LNCAP (cell line): ENCODE results near the gene FAM174C.

Experiments
- CTCF ChIP-seq: fragments of 450-650 bp; IDR thresholded peaks from 2 replicates; pipeline ENCODE4 v1.5.1; 2017; ENCODE audit warnings: mild to moderate bottlenecking

FAM174C gene

DNA sequence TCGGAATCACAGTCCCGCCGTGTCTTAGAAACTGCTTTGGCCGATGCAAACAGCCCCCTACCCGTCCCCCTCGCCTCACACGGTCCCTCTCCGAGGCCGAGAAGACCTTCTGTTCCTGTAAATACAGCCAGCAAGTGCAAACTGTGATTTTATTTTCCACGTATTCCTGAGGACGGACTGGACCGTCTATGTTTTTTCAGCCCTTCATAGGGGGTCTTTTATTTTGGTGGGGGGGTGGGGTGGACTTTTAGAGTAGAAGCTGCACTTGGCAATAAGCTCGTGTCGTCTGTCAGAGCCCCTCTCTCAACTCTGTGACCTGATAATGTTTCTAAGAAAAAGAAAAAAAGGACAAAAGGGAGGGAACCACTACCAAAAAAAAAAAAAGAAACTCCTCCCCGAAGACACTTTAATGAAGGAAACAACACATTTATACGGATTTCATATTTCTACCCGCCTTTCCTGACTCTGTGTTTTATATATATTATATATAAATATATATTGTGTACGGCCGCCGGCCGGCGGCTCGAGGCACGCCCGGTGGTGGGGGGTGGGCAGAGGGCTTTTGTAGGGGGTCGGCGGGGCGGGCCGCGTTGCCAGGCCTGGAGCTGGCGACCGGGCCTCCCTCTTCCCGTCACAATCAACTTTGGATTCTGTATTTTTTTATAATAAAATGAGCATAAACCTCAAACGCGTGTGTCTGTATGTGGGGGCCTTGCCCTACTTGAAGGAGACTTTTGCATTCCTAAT lies 25.6 kb downstream of the FAM174C start:
- no peak for TF ChIP-seq CTCF

GRCh38 chr19:1302533-1303239 lies 27.4 kb downstream of the FAM174C start:
- TF ChIP-seq CTCF: no peak

DNA sequence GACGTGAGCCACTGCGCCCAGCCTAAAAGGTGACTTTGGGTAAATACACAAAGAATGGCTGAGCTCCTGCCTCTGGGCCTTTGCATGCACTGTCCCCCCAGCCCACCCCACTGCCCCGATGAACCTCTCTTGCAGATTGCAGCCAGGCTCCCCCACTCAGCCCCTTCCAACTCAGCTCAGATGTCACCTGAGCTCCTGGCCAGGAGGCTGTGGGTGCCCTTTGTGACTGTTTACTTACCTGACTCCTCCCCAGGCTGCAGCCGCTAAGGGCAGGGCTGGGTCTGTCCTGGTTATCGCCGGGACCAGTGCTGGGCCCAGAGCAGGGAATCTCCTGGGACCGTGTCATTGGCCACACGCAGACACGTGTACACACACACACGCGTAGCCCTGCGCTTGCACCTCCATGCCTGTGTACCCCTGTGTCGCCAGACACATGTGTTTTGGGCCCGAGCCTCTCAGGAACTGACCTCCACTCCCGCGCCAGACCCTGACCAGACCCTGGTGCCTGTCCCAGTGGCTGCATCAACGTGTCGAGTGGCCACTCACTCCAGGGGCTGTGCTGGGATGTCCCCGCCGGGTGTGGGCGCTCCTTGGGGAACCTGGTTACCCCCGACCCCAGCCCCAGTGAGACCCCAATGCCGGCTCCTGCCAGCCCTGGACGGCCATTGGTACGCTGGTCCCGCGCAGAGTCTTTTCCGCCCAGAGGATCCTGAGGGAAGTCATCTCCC lies 29.0 kb downstream of the FAM174C start:
- TF ChIP-seq CTCF: no peak

GRCh38 chr19:1307320-1307719 lies 32.0 kb downstream of the FAM174C start:
- no peak for TF ChIP-seq CTCF

DNA sequence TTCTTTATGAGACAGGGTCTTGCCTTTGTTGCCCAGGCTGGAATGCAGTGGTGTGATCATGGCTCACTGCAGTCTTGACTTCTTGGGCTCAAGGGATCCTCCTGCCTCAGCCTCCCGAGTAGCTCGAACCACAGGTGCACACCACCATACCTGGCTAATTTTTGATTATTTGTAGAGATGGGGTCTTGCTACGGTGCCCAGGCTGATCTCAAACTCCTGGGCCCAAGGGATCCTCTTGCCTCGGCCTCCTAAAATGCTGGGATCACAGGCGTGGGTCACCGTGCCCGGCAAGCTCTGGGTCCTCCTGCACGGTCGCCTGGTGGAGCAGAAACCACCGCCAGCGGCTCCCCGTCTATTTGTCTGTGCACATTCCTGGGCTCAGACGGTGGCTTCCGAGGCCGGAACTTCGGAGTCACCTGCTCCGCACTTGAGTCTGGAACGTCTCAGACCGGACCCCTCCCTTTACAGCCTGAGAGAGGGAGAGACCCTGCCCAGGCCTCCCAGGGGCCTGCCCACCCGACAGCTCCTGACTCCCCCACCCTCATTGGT lies 32.5 kb downstream of the FAM174C start:
- no peak for TF ChIP-seq CTCF

DNA sequence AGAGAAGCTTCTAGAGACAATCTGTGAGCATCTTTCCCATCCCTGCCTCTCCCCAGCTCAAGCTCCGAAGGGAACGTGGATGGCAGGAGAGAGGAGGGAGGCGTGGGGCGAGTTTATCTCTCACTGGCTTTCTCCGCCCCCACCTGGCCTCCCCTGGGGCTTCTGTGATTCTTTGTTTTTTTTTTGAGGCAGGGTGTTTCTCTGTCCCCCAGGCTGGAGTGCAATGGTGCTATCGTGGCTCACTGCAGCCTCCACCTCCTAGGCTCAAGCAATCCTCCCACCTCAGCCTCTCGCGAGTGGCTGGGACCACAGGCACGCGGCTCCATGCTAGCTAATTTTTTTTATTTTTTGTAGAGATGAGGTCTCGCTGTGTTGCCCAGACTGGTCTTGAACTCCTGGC lies 33.4 kb downstream of the FAM174C start:
- no peak for TF ChIP-seq CTCF

GRCh38 chr19:1309977-1310852 lies 34.9 kb downstream of the FAM174C start:
- TF ChIP-seq CTCF: no peak
